MM.1S (cell line): ENCODE results near the gene CNTROB.
A peak's percentile ranks its signal among the peaks of the same experiment; 100 is the strongest.

Experiments
- DNase-seq: peaks from one replicate; pipeline ENCODE4 v3.0.0-alpha.2; 2015
- H2AFZ ChIP-seq: fragments of 300-600 bp; sonication (generic); 2 replicates; pipeline ENCODE4 v1.6.0; 2016; ENCODE audit warnings: antibody characterized with exemption, low read length
- H3F3A ChIP-seq: fragments of 300-600 bp; sonication (generic); 2 replicates; pipeline ENCODE4 v1.6.1; 2016; ENCODE audit warnings: mild to moderate bottlenecking, antibody characterized with exemption, low read length, moderate library complexity, mixed read lengths; ENCODE audit not compliant: insufficient read depth
- H3K27ac ChIP-seq: fragments of 300-600 bp; sonication (generic); 2 replicates; pipeline ENCODE4 v1.5.1; 2016; ENCODE audit warnings: mild to moderate bottlenecking, low read length
- H3K27me3 ChIP-seq: fragments of 300-600 bp; sonication (generic); replicated peaks from 2 replicates; pipeline ENCODE4 v1.6.0; 2016; ENCODE audit warnings: low read length; ENCODE audit not compliant: insufficient read depth
- H3K36me3 ChIP-seq: fragments of 300-600 bp; sonication (generic); replicated peaks from 2 replicates; pipeline ENCODE4 v1.6.1; 2016; ENCODE audit warnings: mild to moderate bottlenecking, low read length, mixed read lengths; ENCODE audit not compliant: insufficient read depth
- H3K4me1 ChIP-seq: fragments of 300-600 bp; sonication (generic); 2 replicates; pipeline ENCODE4 v1.6.1; 2016; ENCODE audit warnings: low read length, mixed read lengths
- H3K4me2 ChIP-seq: fragments of 300-600 bp; sonication (generic); 2 replicates; pipeline ENCODE4 v1.6.0; 2016; ENCODE audit warnings: low read depth, low read length
- H3K4me3 ChIP-seq: fragments of 300-600 bp; sonication (generic); 2 replicates; pipeline ENCODE4 v1.5.1; 2016; ENCODE audit warnings: low read length, mixed read lengths
- H3K79me2 ChIP-seq: fragments of 300-600 bp; sonication (generic); 2 replicates; pipeline ENCODE4 v1.6.1; 2016; ENCODE audit warnings: mixed run types, low read length, mixed read lengths
- H3K9ac ChIP-seq: fragments of 300-600 bp; sonication (generic); 2 replicates; pipeline ENCODE4 v1.6.1; 2016; ENCODE audit warnings: low read length, mixed read lengths
- H3K9me2 ChIP-seq: fragments of 300-600 bp; sonication (generic); replicated peaks from 2 replicates; pipeline ENCODE4 v1.6.1; 2016; ENCODE audit warnings: mild to moderate bottlenecking, low read length, mixed read lengths; ENCODE audit not compliant: insufficient read depth
- H3K9me3 ChIP-seq: fragments of 300-600 bp; sonication (generic); replicated peaks from 2 replicates; pipeline ENCODE4 v1.6.1; 2016; ENCODE audit warnings: mild to moderate bottlenecking, low read length, mixed read lengths; ENCODE audit not compliant: insufficient read depth
- H4K20me1 ChIP-seq: fragments of 300-600 bp; sonication (generic); 2 replicates; pipeline ENCODE4 v1.6.1; 2016; ENCODE audit warnings: mild to moderate bottlenecking, low read length, moderate library complexity, mixed read lengths; ENCODE audit not compliant: insufficient read depth
- EZH2 ChIP-seq: fragments of 300-600 bp; sonication (generic); optimal IDR thresholded peaks from 2 replicates; pipeline ENCODE3; 2017; ENCODE audit warnings: low read depth, mild to moderate bottlenecking, antibody characterized with exemption, low read length, mixed read lengths
- EZH2phosphoT487 ChIP-seq: fragments of 300-600 bp; sonication (generic); IDR thresholded peaks from 2 replicates; pipeline ENCODE4 v1.6.1; 2018; ENCODE audit warnings: antibody characterized with exemption, low read length
- TF ChIP-seq, protein P1 (sequence below): fragments of 300-600 bp; sonication (generic); IDR thresholded peaks from 2 replicates; pipeline ENCODE4 v1.5.1; 2016; ENCODE audit warnings: antibody characterized with exemption, low read length, mixed read lengths

CNTROB gene

DNA sequence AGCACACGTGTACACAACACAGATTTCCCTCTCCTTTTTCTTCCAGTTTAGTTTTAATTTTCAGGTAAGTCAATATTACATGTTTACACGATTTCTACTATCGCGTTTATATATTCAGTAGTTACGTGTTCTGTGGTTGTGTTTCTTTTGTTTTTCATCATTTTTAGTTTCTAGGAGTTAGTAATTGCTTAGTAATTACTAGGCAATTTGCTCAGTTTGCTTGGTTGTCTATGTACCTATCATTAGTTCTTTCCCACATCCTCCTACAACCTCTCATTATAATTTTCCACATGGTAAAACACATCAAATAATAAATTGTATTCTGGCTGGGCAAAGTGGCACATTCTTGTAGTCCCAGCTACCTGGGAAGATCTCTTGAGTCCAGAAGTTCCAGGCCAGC, 45.8 kb downstream of the CNTROB start:
- no peak overlapping the region for H3K27ac ChIP-seq
- H3K79me2 ChIP-seq: no peaks in the 10 kb centered on the region
- TF ChIP-seq EZH2phosphoT487 (no peak), EZH2 (no peak)
- TF ChIP-seq, protein P1, sequence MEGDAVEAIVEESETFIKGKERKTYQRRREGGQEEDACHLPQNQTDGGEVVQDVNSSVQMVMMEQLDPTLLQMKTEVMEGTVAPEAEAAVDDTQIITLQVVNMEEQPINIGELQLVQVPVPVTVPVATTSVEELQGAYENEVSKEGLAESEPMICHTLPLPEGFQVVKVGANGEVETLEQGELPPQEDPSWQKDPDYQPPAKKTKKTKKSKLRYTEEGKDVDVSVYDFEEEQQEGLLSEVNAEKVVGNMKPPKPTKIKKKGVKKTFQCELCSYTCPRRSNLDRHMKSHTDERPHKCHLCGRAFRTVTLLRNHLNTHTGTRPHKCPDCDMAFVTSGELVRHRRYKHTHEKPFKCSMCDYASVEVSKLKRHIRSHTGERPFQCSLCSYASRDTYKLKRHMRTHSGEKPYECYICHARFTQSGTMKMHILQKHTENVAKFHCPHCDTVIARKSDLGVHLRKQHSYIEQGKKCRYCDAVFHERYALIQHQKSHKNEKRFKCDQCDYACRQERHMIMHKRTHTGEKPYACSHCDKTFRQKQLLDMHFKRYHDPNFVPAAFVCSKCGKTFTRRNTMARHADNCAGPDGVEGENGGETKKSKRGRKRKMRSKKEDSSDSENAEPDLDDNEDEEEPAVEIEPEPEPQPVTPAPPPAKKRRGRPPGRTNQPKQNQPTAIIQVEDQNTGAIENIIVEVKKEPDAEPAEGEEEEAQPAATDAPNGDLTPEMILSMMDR: no peak
- H3K9me2 ChIP-seq: no peaks in the 10 kb centered on the region
- no peaks in the 10 kb centered on the region for H3K36me3 ChIP-seq
- no peak overlapping the region for H3K9ac ChIP-seq
- no peaks in the 10 kb centered on the region for H4K20me1 ChIP-seq
- H3F3A ChIP-seq: no peaks in the 10 kb centered on the region
- H3K4me3 ChIP-seq: no peak overlapping the region
- peaks cover 73% of the 10 kb centered on the region for H3K27me3 ChIP-seq
- no peaks in the 10 kb centered on the region for H3K9me3 ChIP-seq
- no peak overlapping the region for H2AFZ ChIP-seq
- H3K4me1 ChIP-seq: no peaks in the 10 kb centered on the region
- no peak for DNase-seq
- no peak overlapping the region for H3K4me2 ChIP-seq

DNA sequence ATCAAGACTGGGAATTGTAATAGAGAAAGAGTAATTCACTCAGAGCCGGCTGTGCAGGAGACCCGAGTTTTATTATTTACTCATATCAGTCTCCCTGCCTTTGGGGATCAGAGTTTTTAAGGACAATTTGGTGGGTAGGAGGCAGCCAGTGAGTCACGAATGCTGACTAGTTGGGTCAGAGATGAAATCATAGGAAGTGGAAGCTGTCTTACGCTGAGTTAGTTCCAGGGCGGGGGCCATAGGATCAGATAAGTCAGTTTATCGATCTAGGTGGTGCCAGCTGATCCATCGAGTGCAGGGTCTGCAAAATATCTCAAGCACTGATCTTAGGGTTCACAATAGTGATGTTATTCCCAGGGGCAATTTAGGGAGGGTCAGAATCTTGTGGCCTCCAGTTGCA, 50.2 kb downstream of the CNTROB start:
- no peak overlapping the region for H3K4me2 ChIP-seq
- H3K79me2 ChIP-seq: no peaks in the 10 kb centered on the region
- no peaks in the 10 kb centered on the region for H3K4me1 ChIP-seq
- no peak overlapping the region for H2AFZ ChIP-seq
- H3K9me3 ChIP-seq: no peaks in the 10 kb centered on the region
- H4K20me1 ChIP-seq: no peaks in the 10 kb centered on the region
- TF ChIP-seq, protein P1: no peak
- no peak for TF ChIP-seq EZH2phosphoT487
- no peak for TF ChIP-seq EZH2
- H3K9ac ChIP-seq: no peak overlapping the region
- no peak overlapping the region for H3K4me3 ChIP-seq
- H3K27me3 ChIP-seq: peaks cover 73% of the 10 kb centered on the region
- no peak overlapping the region for H3K27ac ChIP-seq
- H3K36me3 ChIP-seq: no peaks in the 10 kb centered on the region
- H3K9me2 ChIP-seq: no peaks in the 10 kb centered on the region
- no peaks in the 10 kb centered on the region for H3F3A ChIP-seq
- DNase-seq: no peak

DNA sequence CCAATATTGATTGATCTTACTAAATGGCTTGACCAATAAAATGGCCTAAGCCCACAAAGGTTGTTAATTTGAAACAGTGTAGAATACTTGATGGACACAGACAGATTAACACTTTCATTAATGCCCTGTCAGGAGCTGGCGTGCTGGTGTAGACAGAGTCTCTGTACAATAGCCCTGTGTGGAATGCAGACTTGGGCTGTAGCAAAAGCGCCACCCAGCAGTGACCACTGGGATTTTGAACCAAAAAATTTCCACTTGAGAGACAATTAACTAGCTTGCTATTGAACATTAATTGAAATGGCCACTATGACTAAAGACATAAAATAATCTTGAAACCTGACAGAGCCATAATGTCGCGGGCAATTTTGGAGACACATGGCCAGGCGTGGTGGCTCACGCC, 50.7 kb downstream of the CNTROB start:
- H3K4me1 ChIP-seq: no peaks in the 10 kb centered on the region
- H3K27me3 ChIP-seq: peaks cover 73% of the 10 kb centered on the region
- no peak overlapping the region for H3K4me3 ChIP-seq
- no peaks in the 10 kb centered on the region for H3K9me3 ChIP-seq
- no peaks in the 10 kb centered on the region for H3K79me2 ChIP-seq
- H2AFZ ChIP-seq: no peak overlapping the region
- no peaks in the 10 kb centered on the region for H3F3A ChIP-seq
- DNase-seq: no peak
- H3K27ac ChIP-seq: no peak overlapping the region
- TF ChIP-seq, protein P1: peak; percentile 7; the same call in 1 of the 2 replicates
- TF ChIP-seq EZH2phosphoT487 (no peak), EZH2 (no peak)
- no peaks in the 10 kb centered on the region for H3K9me2 ChIP-seq
- no peak overlapping the region for H3K4me2 ChIP-seq
- H3K36me3 ChIP-seq: no peaks in the 10 kb centered on the region
- H4K20me1 ChIP-seq: no peaks in the 10 kb centered on the region
- H3K9ac ChIP-seq: no peak overlapping the region

DNA sequence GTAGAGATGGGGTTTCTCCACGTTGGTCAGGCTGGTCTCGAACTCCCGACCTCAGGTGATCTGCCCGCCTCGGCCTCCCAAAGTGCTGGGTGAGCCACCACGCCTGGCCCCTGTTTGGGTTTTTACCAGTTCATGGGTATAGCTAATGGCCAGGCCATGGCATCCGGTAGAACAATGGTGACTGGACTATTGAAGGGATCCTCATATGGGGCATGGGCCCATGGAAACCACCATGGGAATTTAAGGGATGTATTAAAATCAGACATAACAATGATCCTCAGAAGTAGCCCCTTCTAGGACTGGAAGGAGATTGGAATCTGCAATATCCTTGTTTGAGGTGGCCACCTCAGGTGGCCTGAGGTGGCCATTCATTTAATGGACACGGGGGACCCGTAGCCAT, 52.9 kb downstream of the CNTROB start:
- Histone ChIP-seq H2AFZ (no peak overlapping the region), H3K27me3 (peaks cover 59% of the 10 kb centered on the region), H3K4me3 (no peak overlapping the region), H3K27ac (no peak overlapping the region), H3K4me2 (no peak overlapping the region), H3K9me3 (no peaks in the 10 kb centered on the region), H3K79me2 (no peaks in the 10 kb centered on the region), H4K20me1 (no peaks in the 10 kb centered on the region), H3K36me3 (no peaks in the 10 kb centered on the region), H3F3A (peaks cover 12% of the 10 kb centered on the region), H3K4me1 (peaks cover 5% of the 10 kb centered on the region; the same call in 1 of the 2 replicates), H3K9me2 (no peaks in the 10 kb centered on the region), H3K9ac (no peak overlapping the region)
- DNase-seq: no peak
- TF ChIP-seq, protein P1: no peak
- no peak for TF ChIP-seq EZH2phosphoT487
- TF ChIP-seq EZH2: no peak
